Left lung (tissue), 10 donors: ENCODE results near the gene KRT6A. TPM values are rescaled to one million over a fixed set of nuclear protein-coding genes. Genes with fewer than 3 reads are reported as not detected.
A peak's percentile ranks its signal among the peaks of the same experiment; 100 is the strongest.
"Not testable (repeated sequence)": the region's sequence is repeated elsewhere in the genome, so short reads cannot be mapped to it uniquely, and the experiment has no call there.

Experiments
- ATAC-seq: fragments of 200-7000 bp; cut with Tn5 transposase; one replicate; pipeline ENCODE4 v1.9.1; 2020; ENCODE audit warnings: moderate library complexity
- DNase-seq, 4 donors: peaks; one replicate each; pipeline ENCODE4 v3.0.0-alpha.2; 2013 to 2020
- H3K27ac ChIP-seq, 2 donors: fragments of 200-600 bp; sonication (generic) in 1 of 2; one replicate each; pipeline versions ENCODE4 v1.5.0 to v1.8.0; 2020 to 2021
- H3K27me3 ChIP-seq, 2 donors: fragments of 200-600 bp; sonication (generic) in 1 of 2; one replicate each; pipeline versions ENCODE4 v1.5.0 to v1.8.0; 2020 to 2021
- H3K36me3 ChIP-seq, 2 donors: fragments of 200-600 bp; sonication (generic) in 1 of 2; one replicate each; pipeline versions ENCODE4 v1.5.0 to v1.8.0; 2020 to 2021
- H3K4me1 ChIP-seq, 2 donors: fragments of 200-600 bp; one replicate each; pipeline ENCODE4 v1.8.0; 2021
- H3K4me3 ChIP-seq, 2 donors: fragments of 200-600 bp; sonication (generic) in 1 of 2; one replicate each; pipeline versions ENCODE4 v1.5.0 to v1.8.0; 2020 to 2021; ENCODE audit warnings: mild to moderate bottlenecking in 1 of 2
- H3K9me3 ChIP-seq, 2 donors: fragments of 200-600 bp; sonication (generic) in 1 of 2; one replicate each; pipeline versions ENCODE4 v1.5.0 to v1.8.0; 2020 to 2021
- CTCF ChIP-seq, 2 donors: fragments of 200-600 bp; sonication (generic) in 1 of 2; IDR thresholded peaks; one replicate each; pipeline versions ENCODE4 v1.5.0 to v1.8.0; 2021; ENCODE audit warnings: antibody characterized with exemption in 2 of 2
- intact Hi-C, 2 donors: fragments of 100-400 bp; cut with DNase I; formaldehyde crosslinking; loops; one replicate each; pipeline versions ENCODE4 v1.11.2 to v1.14.2; 2022
- polyA plus RNA-seq, 6 donors: library from polyadenylated mRNA; unstranded; fragments of 120-200 nt; gene quantifications; one replicate each; pipeline ENCODE4 v1.2.1, GENCODE V29; 2013; ENCODE audit not compliant: insufficient read length in 6 of 6
- total RNA-seq, 2 donors: library from RNA; stranded (reverse); fragmentation: NEBNext Ultra II Directional; extraction: Animal tissue kit (Norgen Biotek cat#: 25700); gene quantifications; one replicate each; pipeline ENCODE4 v1.2.1, GENCODE V29; 2021
- donor health status: DM: no; HTN: yes; CAD: no.
- donor health status: DM: no; HTN: no; CAD: no.

KRT6A gene
- total and polyA plus RNA-seq, 8 donors, result 24.4 to 32.0 TPM; not detected in 6

- Histone ChIP-seq H3K9me3 (peaks cover 0 to 7% of the 10 kb centered on the region in 2 donors), H3K4me1 (peaks cover 0 to 4% of the 10 kb centered on the region in 2 donors), H3K36me3 (no peaks in the 10 kb centered on the region), H3K27me3 (peaks cover 4 to 35% of the 10 kb centered on the region in 2 donors), H3K4me3 (no peak overlapping the region), H3K27ac (no peak overlapping the region)
- no peak for ATAC-seq
- no peak for DNase-seq
- intact Hi-C loops, result no loop called here
- TF ChIP-seq CTCF (IDR thresholded peaks at IDR 0.05), result no peak
These were observed 4.3 kb downstream of the KRT6A start for GRCh38 chr12:52488736-52489135.

GRCh38 chr12:52487744-52488443, 5.2 kb downstream of the KRT6A start:
- H3K4me3 ChIP-seq, H3K4me1 ChIP-seq, H3K27ac ChIP-seq, intact Hi-C loops, ATAC-seq, H3K36me3 ChIP-seq, H3K9me3 ChIP-seq: not testable (repeated sequence)
- DNase-seq, result peak in 1 of 4 donors; percentile 59
- peaks cover 4 to 40% of the 10 kb centered on the region in 2 donors for H3K27me3 ChIP-seq

- no peak for DNase-seq
- Histone ChIP-seq H3K27ac (no peak overlapping the region), H3K27me3 (peaks cover 4 to 38% of the 10 kb centered on the region in 2 donors), H3K4me1 (no peaks in the 10 kb centered on the region), H3K9me3 (peaks cover 0 to 7% of the 10 kb centered on the region in 2 donors), H3K36me3 (no peaks in the 10 kb centered on the region), H3K4me3 (no peak overlapping the region)
- intact Hi-C loops, result no loop called here
- no peak for ATAC-seq
- TF ChIP-seq CTCF (IDR thresholded peaks at IDR 0.05), result no peak
These were observed 5.8 kb downstream of the KRT6A start for GRCh38 chr12:52487211-52487610.

GRCh38 chr12:52486166-52487105, 6.6 kb downstream of the KRT6A start:
- intact Hi-C loops, result no loop called here
- Histone ChIP-seq H3K36me3 (no peaks in the 10 kb centered on the region), H3K4me1 (no peaks in the 10 kb centered on the region), H3K9me3 (peaks cover 0 to 7% of the 10 kb centered on the region in 2 donors), H3K4me3 (no peak overlapping the region), H3K27me3 (peaks cover 4 to 33% of the 10 kb centered on the region in 2 donors), H3K27ac (no peak overlapping the region)
- no peak for ATAC-seq
- DNase-seq, result no peak
- no peak for TF ChIP-seq CTCF (IDR thresholded peaks at IDR 0.05)

GRCh38 chr12:52480073-52480472, 13.0 kb downstream of the KRT6A start:
- no peak for DNase-seq
- Histone ChIP-seq H3K27ac (no peak overlapping the region), H3K4me1 (no peaks in the 10 kb centered on the region), H3K27me3 (peaks cover 0 to 23% of the 10 kb centered on the region in 2 donors), H3K9me3 (peaks cover 0 to 6% of the 10 kb centered on the region in 2 donors), H3K4me3 (no peak overlapping the region), H3K36me3 (no peaks in the 10 kb centered on the region)
- intact Hi-C loops, result no loop called here
- no peak for TF ChIP-seq CTCF (IDR thresholded peaks at IDR 0.05)
- ATAC-seq, result no peak
